ENCODE results near the gene TMEM151B. TPM values are rescaled to one million over a fixed set of nuclear protein-coding genes. Genes with fewer than 3 reads are reported as not detected.
A peak's percentile ranks its signal among the peaks of the same experiment; 100 is the strongest.

The TMEM151B gene
- total and polyA plus RNA-seq, 9 of the 15 experiments (the other 6 are each of a cell fraction or from before 2014, with no cell fraction given), result not detected

GRCh38 chr6:44245912-44246662 lies 24.2 kb upstream of the TMEM151B start (continued):
- TF ChIP-seq HDGF (IDR thresholded peaks at IDR 0.05) (no peak), ZKSCAN3 (CRISPR knock-in tag; IDR thresholded peaks at IDR 0.05) (no peak), ZNF398 (CRISPR knock-in tag; IDR thresholded peaks at IDR 0.05) (no peak), RFX1 (IDR thresholded peaks at IDR 0.05) (no peak), ATF2 (CRISPR knock-in tag; IDR thresholded peaks at IDR 0.05) (no peak), ZNF280B (CRISPR knock-in tag; IDR thresholded peaks at IDR 0.05) (no peak), FOXP1 (CRISPR knock-in tag; IDR thresholded peaks at IDR 0.05) (no peak), RBBP5 (IDR thresholded peaks at IDR 0.05; ENCODE audit: borderline replicate concordance, insufficient read depth, low read length, poor library complexity, severe bottlenecking) (peak; percentile 54), RB1 (IDR thresholded peaks at IDR 0.05; ENCODE audit: low read depth) (peak; percentile 91), SNAPC5 (CRISPR knock-in tag; IDR thresholded peaks at IDR 0.05) (no peak), TCF3 (CRISPR knock-in tag; IDR thresholded peaks at IDR 0.05) (peak; percentile 27; the same call in 1 of the 2 replicates), XRCC3 (IDR thresholded peaks at IDR 0.05) (no peak), ZNF609 (CRISPR knock-in tag; IDR thresholded peaks at IDR 0.05; ENCODE audit: borderline replicate concordance) (peak; percentile 91; the same call in 1 of the 2 replicates), NR1H2 (CRISPR knock-in tag; IDR thresholded peaks at IDR 0.05) (no peak), ATF1 (CRISPR knock-in tag; IDR thresholded peaks at IDR 0.05) (peak; percentile 19; the same call in 1 of the 2 replicates), ATF1 (tag; IDR thresholded peaks at IDR 0.05) (no peak), NUFIP1 (IDR thresholded peaks at IDR 0.05; ENCODE audit: partially characterized antibody) (no peak), RAD21 (CRISPR knock-in tag; conservative IDR thresholded peaks at IDR 0.05 in 1 of 2, IDR thresholded peaks at IDR 0.05 in 1 of 2) (peak in 1 of 2 experiments; percentile 6; a peak in 1 of 4 replicates)

Measured in K562 (cell line).